Measurements from ENCODE around the gene TEDC2.
A peak's percentile ranks its signal among the peaks of the same experiment; 100 is the strongest.

TEDC2 gene

GRCh38 chr16:2472885-2473445 is 13.1 kb downstream of the TEDC2 start:
- no peak for TF ChIP-seq CTCF (IDR thresholded peaks at IDR 0.05; ENCODE audit: low read length, missing control alignments)
- no peak for DNase-seq (ENCODE audit: low read depth)
- H3K4me3 ChIP-seq (replicated peaks; ENCODE audit: low read depth, low read length) = no peak overlapping the region

DNA sequence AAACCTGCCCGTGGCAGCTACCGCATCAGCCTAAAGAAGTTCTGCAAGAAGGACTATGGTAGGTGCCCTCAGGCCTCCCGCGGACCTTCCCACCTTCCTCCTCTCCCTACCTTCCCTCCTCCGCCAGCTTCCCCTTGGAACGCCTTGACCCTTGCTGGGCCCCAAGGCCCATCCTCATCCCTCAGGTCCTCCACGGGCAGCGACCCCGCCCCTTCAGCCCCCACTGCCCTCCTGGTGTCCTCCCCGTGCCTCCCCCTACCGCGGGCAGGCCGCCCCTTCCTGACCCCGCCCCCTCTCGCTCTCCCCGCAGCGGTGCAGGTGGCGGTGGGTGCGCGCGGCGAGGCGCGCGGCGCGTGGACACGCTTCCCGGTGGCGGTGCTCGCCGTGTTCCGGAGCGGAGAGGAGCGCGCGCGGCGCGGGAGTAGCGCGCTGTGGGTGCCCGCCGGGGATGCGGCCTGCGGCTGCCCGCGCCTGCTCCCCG is 13.6 kb downstream of the TEDC2 start:
- no peak overlapping the region for H3K4me3 ChIP-seq (replicated peaks; ENCODE audit: low read depth, low read length)
- no peak for DNase-seq (ENCODE audit: low read depth)
- TF ChIP-seq CTCF (IDR thresholded peaks at IDR 0.05; ENCODE audit: low read length, missing control alignments) = no peak

DNA sequence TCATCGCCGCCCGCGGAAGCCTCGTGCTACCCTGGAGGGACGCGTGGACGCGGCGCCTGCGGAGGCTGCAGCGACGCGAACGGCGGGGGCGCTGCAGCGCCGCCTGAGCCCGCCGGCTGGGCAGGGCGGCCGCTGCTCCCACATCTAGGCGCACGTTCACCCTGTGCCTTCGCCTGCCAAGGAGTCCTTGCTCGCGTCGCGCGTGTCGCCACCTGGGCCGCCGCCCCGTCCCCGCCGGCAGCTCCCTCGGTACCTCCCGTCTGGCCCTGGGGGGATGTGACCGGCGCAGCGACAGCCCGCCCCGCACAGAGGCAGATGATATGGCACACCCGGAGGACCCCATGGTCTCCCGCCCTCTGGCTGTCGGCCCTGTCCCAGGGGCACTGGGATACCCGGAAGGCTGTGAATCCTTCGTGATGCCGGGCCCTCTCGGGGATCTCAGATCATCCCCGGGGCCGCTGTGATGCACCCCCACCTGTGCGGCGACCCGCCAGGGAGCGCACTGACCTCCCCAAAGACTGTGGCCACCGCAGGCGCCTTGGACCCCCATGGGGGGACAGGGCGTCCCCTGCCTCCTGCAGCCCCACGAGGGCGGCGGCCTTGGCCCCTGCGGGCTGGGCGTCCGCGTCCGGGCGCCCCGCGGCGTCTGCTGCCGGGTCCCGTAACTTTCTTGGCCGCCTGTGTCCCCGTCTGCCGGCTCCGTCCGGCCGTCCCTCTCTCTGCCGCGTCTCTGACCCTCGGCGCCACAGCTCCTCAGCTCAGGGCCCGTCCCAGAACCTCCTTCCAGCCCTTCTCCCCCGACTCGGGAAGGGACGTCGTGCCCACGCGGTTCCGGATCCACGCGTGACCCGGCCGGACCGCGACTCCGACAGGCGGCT is 14.3 kb downstream of the TEDC2 start:
- DNase-seq (ENCODE audit: low read depth) = peak; percentile 37
- TF ChIP-seq CTCF (IDR thresholded peaks at IDR 0.05; ENCODE audit: low read length, missing control alignments) = no peak

DNA sequence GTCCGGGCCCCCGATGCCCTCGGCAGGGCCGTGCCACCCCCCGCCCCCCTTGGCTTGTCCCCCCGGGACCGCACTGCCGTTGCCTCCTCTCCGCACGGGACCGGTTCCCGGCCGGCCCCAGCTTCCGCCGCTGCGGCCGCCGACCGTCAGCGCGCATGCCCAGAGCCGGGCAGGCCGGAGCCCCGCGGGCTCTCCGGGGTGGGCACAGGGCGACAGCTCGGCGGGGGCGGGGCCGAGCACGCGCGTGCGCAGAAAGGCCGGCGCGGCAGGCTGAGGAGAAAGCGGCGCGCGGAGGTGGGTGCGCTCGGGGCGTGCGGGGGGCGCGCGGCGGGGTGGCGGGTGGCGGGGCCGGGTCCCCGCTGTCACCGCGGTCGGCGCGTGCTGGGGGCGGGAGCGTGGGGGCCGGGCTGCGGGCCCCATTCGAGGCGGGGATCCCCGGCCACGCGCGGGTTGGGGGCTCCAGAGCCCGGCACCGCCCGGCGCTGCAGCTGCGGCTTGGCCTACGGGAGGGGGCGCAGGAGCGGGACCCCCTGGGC is 15.0 kb downstream of the TEDC2 start, which contains the start of gene TBC1D24:
TBC1D24 (plus strand) TSS at position 251 of the 536 bp plus-strand sequence. CDS start 21,022 bp downstream, outside the sequence.
- TF ChIP-seq CTCF (IDR thresholded peaks at IDR 0.05; ENCODE audit: low read length, missing control alignments) = no peak
- peak within 1 kb of the TSS; percentile 72 for H3K4me3 ChIP-seq (replicated peaks; ENCODE audit: low read depth, low read length)
- peak; percentile 80 for DNase-seq (ENCODE audit: low read depth)

More for the DNA sequence above, 14.3 kb downstream of the TEDC2 start:
- peak overlapping the region; percentile 72 for H3K4me3 ChIP-seq (replicated peaks; ENCODE audit: low read depth, low read length)

DNA sequence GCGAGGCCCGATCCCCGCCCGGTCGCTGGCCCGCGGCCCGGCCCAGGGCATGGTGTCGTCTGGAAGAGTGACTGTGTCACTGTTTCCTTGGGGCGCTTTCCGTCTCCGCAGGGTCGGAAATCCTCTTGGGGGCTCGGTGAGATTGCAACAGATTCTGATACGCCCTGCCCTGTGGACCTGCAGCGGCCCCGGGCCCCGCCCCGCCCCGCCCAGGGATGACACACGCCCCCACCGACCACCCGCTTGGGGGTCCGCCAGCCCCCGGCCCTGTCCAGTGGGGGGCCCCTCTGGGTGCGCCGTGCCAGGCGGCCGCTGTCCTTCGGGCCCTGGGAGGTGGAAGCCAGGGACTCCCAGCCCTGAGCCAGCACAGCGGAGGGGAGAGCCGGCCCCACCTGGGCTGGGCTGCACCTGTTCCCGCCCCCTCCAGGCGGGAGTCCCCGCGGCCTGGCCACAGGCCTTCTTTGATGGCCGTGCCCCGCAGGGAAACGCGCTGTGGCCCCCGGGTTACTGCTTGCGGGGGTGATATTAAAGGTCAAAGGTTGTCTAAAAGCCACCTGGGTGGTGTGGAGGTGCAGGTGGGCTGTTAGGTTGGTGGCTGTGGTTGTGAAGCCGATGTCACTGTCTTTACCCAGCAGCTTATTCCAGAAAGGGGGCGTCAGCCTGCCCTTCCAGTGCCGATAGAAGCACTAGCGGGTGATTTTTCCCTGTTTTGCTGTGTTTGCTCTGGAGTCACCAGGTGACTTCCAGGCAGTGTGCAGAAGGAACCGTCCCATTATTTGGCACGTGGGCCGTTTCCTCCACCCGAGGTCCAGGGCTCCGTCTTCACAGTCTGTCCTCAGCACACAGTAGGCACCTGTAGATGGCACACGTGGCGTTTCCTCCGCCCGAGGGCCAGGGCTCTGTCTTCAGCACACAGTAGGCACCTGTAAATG is 15.8 kb downstream of the TEDC2 start:
- peak overlapping the region; percentile 58 for H3K4me3 ChIP-seq (replicated peaks; ENCODE audit: low read depth, low read length)
- TF ChIP-seq CTCF (IDR thresholded peaks at IDR 0.05; ENCODE audit: low read length, missing control alignments) = no peak
- DNase-seq (ENCODE audit: low read depth) = no peak

- no peak overlapping the region for H3K4me3 ChIP-seq (replicated peaks; ENCODE audit: low read depth, low read length)
- TF ChIP-seq CTCF (IDR thresholded peaks at IDR 0.05; ENCODE audit: low read length, missing control alignments) = no peak
- no peak for DNase-seq (ENCODE audit: low read depth)
These were observed 16.4 kb downstream of the TEDC2 start for GRCh38 chr16:2476345-2476720.
